Measurements from ENCODE around the gene CXCL12. TPM values are rescaled to one million over a fixed set of nuclear protein-coding genes. Genes with fewer than 3 reads are reported as not detected.

Gene CXCL12
- total RNA-seq, 1 donor from 2014 or later: 137 TPM

DNA sequence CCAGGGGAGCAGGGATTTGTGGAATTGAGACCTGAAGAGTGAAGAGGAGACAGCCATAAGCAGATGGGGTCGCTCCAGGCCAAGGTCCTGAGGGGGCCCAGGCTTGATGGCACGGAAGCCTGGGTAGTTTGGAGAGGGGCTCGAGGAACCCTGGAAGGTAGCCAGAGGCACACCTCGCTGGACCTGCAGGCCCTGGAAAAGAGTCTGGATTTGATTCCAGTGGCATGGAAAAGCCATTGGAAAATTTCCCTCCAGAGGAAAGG lies 31.8 kb downstream of the CXCL12 start:
- DNase-seq (ENCODE audit: extremely low spot score, unreplicated experiment): no peak
- H3K27ac Mint-ChIP-seq: no peak overlapping the region

DNA sequence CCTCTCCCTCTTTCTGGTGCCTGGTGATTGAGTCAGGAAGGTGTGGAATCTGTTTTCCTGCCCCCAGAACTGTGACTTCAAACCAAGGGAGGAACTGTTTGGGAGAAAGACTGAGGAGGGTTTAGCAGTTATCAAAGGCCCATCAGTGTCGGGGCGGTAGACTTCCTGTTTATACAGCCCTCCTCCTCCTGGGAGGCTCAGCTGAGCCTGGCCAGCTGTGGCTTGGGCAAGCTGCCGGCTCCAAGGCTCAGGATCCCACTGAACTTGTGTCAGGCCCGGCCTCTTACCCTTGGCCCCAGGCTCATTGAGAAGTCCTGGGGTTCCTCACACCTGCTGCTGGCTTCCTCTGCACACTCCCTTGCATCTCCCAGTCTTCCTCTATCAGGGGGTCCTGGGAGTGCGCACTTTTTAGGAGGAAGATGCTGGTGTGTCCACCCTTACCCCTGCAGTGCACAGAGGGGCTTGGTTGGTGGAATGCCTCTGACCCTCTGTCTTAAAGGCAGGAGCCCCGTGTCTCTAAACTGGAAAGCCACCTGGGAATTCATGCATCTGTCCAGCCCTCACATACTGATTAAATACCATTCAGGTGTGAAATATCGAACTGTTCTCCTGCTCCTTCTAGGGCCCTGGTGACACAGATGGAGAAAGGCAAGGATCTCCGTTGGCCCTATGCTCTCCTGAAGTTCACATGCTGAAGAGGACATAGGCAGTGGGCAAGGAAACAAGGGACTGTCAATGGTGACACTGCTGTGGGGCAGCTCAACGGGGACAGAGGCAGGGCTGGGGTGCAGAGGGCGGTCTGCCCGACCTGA lies 32.4 kb downstream of the CXCL12 start:
- H3K27ac Mint-ChIP-seq: peak overlapping the region; percentile 29
- peaks cover 5% of the 10 kb centered on the region for H3K4me1 Mint-ChIP-seq (ENCODE audit: unreplicated experiment)
- DNase-seq (ENCODE audit: extremely low spot score, unreplicated experiment): no peak
- H3K9me3 Mint-ChIP-seq: no peaks in the 10 kb centered on the region
- H3K4me3 Mint-ChIP-seq: no peak overlapping the region
- H3K36me3 Mint-ChIP-seq: no peaks in the 10 kb centered on the region
- TF ChIP-seq, protein P1, sequence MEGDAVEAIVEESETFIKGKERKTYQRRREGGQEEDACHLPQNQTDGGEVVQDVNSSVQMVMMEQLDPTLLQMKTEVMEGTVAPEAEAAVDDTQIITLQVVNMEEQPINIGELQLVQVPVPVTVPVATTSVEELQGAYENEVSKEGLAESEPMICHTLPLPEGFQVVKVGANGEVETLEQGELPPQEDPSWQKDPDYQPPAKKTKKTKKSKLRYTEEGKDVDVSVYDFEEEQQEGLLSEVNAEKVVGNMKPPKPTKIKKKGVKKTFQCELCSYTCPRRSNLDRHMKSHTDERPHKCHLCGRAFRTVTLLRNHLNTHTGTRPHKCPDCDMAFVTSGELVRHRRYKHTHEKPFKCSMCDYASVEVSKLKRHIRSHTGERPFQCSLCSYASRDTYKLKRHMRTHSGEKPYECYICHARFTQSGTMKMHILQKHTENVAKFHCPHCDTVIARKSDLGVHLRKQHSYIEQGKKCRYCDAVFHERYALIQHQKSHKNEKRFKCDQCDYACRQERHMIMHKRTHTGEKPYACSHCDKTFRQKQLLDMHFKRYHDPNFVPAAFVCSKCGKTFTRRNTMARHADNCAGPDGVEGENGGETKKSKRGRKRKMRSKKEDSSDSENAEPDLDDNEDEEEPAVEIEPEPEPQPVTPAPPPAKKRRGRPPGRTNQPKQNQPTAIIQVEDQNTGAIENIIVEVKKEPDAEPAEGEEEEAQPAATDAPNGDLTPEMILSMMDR (conservative IDR thresholded peaks at IDR 0.05): no peak
- no peaks in the 10 kb centered on the region for H3K27me3 Mint-ChIP-seq

More for the DNA sequence above, 31.8 kb downstream of the CXCL12 start:
- TF ChIP-seq, protein P1 (conservative IDR thresholded peaks at IDR 0.05): no peak
- Mint-ChIP-seq H3K36me3 (no peaks in the 10 kb centered on the region), H3K4me3 (no peak overlapping the region), H3K9me3 (no peaks in the 10 kb centered on the region), H3K27me3 (peaks cover 2% of the 10 kb centered on the region), H3K4me1 (ENCODE audit: unreplicated experiment) (peaks cover 5% of the 10 kb centered on the region)

DNA sequence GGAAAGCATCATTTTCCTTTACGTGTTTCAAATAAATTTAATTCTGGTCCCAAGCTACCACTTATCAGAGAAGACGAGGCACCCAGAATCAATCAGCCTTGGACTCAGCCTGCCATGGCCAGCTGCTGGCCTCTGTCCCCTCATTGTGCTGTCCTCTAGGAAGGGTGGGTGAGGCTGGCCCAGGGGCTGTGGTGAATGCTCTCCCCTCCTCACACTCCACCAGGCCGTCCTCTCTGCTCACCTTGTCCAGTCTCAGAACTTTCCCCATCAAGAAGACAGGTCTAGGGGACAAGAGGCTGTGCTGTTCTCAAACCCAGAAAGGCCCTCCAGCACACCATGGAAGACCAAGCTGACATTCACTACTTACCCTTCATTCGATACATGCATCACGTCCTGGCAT lies 36.4 kb downstream of the CXCL12 start:
- DNase-seq (ENCODE audit: extremely low spot score, unreplicated experiment): no peak
- peaks cover 9% of the 10 kb centered on the region for H3K27me3 Mint-ChIP-seq
- TF ChIP-seq, protein P1 (conservative IDR thresholded peaks at IDR 0.05): no peak
- H3K27ac Mint-ChIP-seq: no peak overlapping the region
- H3K36me3 Mint-ChIP-seq: no peaks in the 10 kb centered on the region
- no peaks in the 10 kb centered on the region for H3K9me3 Mint-ChIP-seq
- H3K4me1 Mint-ChIP-seq (ENCODE audit: unreplicated experiment): peaks cover 5% of the 10 kb centered on the region
- no peak overlapping the region for H3K4me3 Mint-ChIP-seq

- DNase-seq (ENCODE audit: extremely low spot score, unreplicated experiment): no peak
- no peaks in the 10 kb centered on the region for H3K9me3 Mint-ChIP-seq
- TF ChIP-seq, protein P1 (conservative IDR thresholded peaks at IDR 0.05): no peak
- H3K27ac Mint-ChIP-seq: no peak overlapping the region
- peaks cover 5% of the 10 kb centered on the region for H3K4me1 Mint-ChIP-seq (ENCODE audit: unreplicated experiment)
- peaks cover 9% of the 10 kb centered on the region for H3K27me3 Mint-ChIP-seq
- no peak overlapping the region for H3K4me3 Mint-ChIP-seq
- no peaks in the 10 kb centered on the region for H3K36me3 Mint-ChIP-seq
Observed at GRCh38 chr10:44347609-44348400, 37.1 kb downstream of the CXCL12 start.

DNA sequence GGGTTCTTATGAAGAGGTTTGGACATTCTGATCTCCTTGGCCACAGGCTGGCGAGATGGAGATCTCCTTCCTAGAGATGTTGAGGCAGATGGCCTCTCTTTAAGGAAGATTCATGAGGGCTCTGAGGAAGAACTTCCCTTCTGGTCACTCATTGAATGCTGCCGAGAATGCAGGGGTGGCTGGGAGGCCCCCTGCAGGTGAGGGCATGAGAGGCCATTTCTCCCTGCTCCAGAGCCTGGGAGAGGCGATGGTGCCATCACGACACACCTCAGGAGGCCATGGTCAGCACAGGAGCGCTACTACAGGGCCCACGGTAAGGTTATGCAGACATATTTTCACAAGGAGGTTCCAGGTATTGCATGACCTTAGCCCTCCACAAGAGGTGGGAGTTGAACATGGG lies 40.2 kb downstream of the CXCL12 start:
- TF ChIP-seq, protein P1 (conservative IDR thresholded peaks at IDR 0.05): no peak
- no peaks in the 10 kb centered on the region for H3K36me3 Mint-ChIP-seq
- no peaks in the 10 kb centered on the region for H3K9me3 Mint-ChIP-seq
- no peak overlapping the region for H3K4me3 Mint-ChIP-seq
- no peak for DNase-seq (ENCODE audit: extremely low spot score, unreplicated experiment)
- peaks cover 11% of the 10 kb centered on the region for H3K27me3 Mint-ChIP-seq
- H3K4me1 Mint-ChIP-seq (ENCODE audit: unreplicated experiment): peaks cover 9% of the 10 kb centered on the region
- H3K27ac Mint-ChIP-seq: no peak overlapping the region
